Measurements from ENCODE around the gene RNF213. TPM values are rescaled to one million over a fixed set of nuclear protein-coding genes. Genes with fewer than 3 reads are reported as not detected.
"Not testable (repeated sequence)": the region's sequence is repeated elsewhere in the genome, so short reads cannot be mapped to it uniquely, and the experiment has no call there.

Gene RNF213
- total RNA-seq, 1 donor from 2014 or later, result 80.5 TPM

DNA sequence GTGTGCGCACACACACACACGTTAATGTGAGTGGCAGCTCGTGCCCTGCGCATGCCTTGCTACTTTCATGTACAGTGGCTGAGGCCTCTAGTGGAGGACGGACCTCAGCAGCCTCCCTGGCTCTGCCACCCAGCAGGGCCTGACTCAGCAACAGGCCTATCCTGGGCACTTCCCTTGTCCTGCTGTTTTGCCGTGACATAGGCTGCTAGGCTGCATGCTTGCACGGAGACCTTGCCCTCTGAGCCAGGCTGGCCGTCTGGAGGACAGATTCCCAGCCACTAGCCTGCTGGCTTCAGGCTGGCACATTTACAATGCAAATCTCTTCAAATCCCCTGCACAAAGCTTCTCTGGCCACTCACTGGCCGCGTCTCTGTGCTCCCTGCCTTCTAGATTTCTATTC is 9.5 kb downstream of the RNF213 start:
- H3K4me3 ChIP-seq (ENCODE audit: low read depth, low read length), result no peak overlapping the region
- DNase-seq (ENCODE audit: low read depth), result no peak
- TF ChIP-seq, protein P1, sequence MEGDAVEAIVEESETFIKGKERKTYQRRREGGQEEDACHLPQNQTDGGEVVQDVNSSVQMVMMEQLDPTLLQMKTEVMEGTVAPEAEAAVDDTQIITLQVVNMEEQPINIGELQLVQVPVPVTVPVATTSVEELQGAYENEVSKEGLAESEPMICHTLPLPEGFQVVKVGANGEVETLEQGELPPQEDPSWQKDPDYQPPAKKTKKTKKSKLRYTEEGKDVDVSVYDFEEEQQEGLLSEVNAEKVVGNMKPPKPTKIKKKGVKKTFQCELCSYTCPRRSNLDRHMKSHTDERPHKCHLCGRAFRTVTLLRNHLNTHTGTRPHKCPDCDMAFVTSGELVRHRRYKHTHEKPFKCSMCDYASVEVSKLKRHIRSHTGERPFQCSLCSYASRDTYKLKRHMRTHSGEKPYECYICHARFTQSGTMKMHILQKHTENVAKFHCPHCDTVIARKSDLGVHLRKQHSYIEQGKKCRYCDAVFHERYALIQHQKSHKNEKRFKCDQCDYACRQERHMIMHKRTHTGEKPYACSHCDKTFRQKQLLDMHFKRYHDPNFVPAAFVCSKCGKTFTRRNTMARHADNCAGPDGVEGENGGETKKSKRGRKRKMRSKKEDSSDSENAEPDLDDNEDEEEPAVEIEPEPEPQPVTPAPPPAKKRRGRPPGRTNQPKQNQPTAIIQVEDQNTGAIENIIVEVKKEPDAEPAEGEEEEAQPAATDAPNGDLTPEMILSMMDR (conservative IDR thresholded peaks at IDR 0.05; ENCODE audit: low read depth, low read length), result no peak

DNA sequence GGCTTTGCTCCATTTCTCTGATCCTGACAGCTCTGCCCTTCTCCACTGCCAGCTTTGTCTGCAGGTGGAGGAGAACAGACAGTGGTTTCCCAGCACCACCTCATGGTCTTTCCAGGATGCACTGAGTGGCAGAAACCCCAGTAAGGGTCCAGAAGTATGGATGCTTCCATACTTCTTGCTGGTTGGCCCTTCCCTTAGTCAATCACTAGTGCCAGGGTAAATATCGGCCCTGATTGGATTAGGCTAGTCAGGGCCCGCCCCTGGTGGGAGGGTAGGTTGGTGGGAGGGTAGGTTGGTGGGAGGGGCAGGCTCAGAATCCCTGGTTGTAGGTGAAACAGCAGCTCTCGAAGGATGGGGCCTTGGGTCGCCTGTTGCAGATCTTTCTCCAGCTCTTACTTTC is 10.2 kb downstream of the RNF213 start:
- DNase-seq (ENCODE audit: low read depth), result no peak
- H3K4me3 ChIP-seq (ENCODE audit: low read depth, low read length), result no peak overlapping the region
- TF ChIP-seq, protein P1 (conservative IDR thresholded peaks at IDR 0.05; ENCODE audit: low read depth, low read length), result no peak

DNA sequence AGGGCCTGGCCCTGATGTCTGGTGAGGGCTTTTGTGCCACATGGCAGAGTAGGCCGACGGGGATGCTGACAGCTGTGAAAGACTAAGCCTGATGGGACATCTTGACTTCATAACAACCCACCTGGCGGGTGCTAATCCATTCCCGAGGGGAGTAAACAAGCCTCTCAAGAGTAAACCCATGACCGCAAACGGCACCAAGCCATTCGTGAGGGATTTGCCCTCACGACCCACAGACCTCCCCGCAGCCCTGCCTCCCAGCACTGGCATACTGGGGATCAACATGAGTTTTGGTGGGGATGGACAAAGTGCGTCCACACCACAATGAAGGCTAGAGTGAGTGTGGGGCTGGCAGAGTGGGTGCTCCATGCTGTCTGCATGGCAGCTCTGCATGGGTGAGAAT is 11.7 kb downstream of the RNF213 start:
- TF ChIP-seq, protein P1 (conservative IDR thresholded peaks at IDR 0.05; ENCODE audit: low read depth, low read length), result no peak
- H3K4me3 ChIP-seq (ENCODE audit: low read depth, low read length), result no peak overlapping the region
- DNase-seq (ENCODE audit: low read depth), result no peak

DNA sequence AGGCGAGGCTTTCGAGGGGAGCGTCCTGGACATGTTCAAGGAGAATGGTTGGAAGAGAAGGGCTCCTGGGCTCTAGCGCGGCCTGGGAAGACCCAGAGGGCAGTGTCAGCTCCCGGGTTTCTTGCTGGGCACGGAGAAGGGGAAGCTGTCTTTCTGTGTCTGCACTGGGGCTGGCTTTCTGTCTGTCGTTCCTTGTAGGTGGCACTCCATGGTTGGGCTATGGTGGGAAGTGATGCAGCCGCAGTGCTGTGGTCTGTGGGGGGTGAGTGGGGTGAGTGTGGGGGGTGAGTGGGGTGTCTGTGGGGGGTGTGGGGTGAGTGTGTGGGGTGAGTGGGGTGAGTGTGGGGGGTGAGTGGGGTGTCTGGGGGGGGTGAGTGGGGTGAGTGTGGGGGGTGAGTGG is 13.7 kb downstream of the RNF213 start:
- no peak for DNase-seq (ENCODE audit: low read depth)
- no peak overlapping the region for H3K4me3 ChIP-seq (ENCODE audit: low read depth, low read length)
- TF ChIP-seq, protein P1 (conservative IDR thresholded peaks at IDR 0.05; ENCODE audit: low read depth, low read length), result no peak

DNA sequence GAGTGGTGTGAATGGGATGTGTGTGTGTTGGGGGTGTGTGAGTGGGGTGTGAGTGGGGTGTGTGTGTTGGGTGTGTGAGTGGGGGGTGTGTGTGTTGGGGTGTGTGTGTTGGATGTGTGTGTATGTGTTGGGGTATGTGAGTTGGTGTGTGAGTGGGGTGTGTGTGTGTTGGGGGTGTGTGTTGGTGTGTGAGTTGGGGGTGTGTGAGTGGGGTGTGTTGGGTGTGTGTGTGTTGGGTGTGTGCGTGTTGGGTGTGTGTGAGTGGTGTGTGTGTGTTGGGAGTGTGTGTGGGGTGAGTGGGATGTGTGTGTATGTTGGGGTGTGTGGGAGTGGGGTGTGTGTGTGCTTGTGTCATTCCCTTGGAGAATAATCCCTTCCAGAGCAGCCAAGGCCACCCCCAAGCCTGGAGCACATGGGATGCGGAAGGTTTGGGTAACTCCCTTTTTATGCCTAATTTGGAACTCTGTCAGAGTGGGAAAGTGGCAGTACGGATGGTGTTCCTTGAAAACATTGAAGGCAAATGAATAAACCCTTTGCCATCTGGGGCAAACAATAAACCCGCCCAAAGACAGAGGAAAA is 14.3 kb downstream of the RNF213 start:
- no peak for DNase-seq (ENCODE audit: low read depth)
- TF ChIP-seq, protein P1 (conservative IDR thresholded peaks at IDR 0.05; ENCODE audit: low read depth, low read length), result no peak

DNA sequence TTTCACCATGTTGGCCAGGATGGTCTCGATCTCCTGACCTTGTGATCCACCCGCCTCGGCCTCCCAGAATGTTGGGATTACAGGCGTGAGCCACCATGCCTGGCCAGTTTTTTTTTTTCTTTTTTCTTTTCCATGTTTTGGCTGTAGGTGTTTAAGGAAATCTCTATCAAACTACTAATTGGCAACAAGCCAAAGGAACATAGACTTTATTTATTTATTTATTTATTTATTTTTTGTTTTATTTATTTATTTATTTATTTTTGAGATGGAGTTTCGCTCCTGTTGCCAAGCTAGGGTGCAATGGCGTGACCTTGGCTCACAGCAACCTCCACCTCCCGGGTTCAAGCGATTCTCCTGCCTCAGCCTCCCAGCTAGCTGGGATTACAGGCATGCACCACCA is 15.2 kb downstream of the RNF213 start:
- H3K4me3 ChIP-seq (ENCODE audit: low read depth, low read length); DNase-seq (ENCODE audit: low read depth): not testable (repeated sequence)

More for the DNA sequence above, 14.3 kb downstream of the RNF213 start:
- no peak overlapping the region for H3K4me3 ChIP-seq (ENCODE audit: low read depth, low read length)

DNA sequence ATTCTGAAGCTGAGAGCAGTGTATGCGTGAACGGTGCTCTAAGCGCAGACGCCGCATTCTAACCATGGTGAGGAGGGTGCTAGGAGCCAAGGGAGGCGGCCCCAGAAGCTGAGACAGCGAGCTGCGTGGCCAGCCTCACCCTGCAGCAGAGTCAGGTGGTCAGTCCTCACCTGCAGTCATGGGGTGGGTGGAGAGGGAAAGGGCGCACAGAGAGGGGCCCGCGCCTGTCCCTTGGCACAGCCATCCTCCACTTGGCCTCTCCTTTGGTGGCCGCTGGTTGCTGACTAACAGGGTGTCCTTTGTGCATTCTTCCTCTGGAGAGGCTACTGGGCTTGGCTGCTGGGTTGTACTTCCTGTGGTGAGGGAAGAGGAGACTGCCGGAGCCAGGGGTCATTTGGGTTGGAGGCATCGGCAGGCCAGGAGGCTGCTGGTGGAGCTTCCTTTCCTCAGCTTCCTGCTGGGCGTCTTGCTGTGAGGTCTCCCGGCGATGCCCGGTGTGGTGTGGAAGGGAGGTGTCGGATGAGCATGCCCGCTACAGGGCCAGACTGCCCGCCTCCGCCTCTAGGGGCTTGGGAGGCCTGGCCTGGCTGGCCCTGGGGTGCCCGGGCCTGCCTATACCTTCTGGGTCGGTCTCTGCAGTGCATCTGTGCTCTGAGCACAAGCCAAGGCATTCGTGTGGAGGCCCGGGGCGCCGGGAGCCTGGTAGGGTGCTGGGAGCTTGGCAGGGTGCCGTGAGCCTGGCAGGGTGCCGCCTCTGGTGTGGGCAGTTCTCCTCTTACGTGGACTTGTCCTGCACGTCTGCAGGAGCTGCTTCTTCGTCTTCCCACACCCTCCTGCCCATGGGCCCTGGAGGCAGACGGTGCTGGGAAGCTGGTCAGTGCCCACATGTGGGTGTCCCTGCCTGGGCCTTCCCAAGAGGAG is 17.4 kb downstream of the RNF213 start:
- no peak for DNase-seq (ENCODE audit: low read depth)
- TF ChIP-seq, protein P1 (conservative IDR thresholded peaks at IDR 0.05; ENCODE audit: low read depth, low read length), result no peak
- no peak overlapping the region for H3K4me3 ChIP-seq (ENCODE audit: low read depth, low read length)
